Measurements from ENCODE around the gene XRCC4. TPM values are rescaled to one million over a fixed set of nuclear protein-coding genes. Genes with fewer than 3 reads are reported as not detected.

XRCC4 gene
- total and polyA plus RNA-seq, 2 of the 13 experiments (the other 11 are each of a cell fraction or from before 2014, with no cell fraction given): 2.8 to 12.6 TPM

- no peak overlapping the region for H3K4me3 ChIP-seq (replicated peaks in 1 of 3; ENCODE audit: insufficient read depth in 1 of 3, low read depth in 2 of 3, low read length in 3 of 3)
These were observed 121.8 kb downstream of the XRCC4 start for GRCh38 chr5:83199126-83199525.

GRCh38 chr5:83204651-83205050 is 127.3 kb downstream of the XRCC4 start:
- TF ChIP-seq ZNF780A (CRISPR knock-in tag; IDR thresholded peaks at IDR 0.05) (no peak), ZBTB34 (CRISPR knock-in tag; IDR thresholded peaks at IDR 0.05) (no peak), ZMYM3 (CRISPR knock-in tag; IDR thresholded peaks at IDR 0.05) (no peak), KLF16 (CRISPR knock-in tag; IDR thresholded peaks at IDR 0.05) (no peak), REPIN1 (CRISPR knock-in tag; IDR thresholded peaks at IDR 0.05; ENCODE audit: borderline replicate concordance, low read depth) (no peak), RNF2 (conservative IDR thresholded peaks at IDR 0.05; ENCODE audit: low read depth) (no peak), ZFP37 (CRISPR knock-in tag; IDR thresholded peaks at IDR 0.05; ENCODE audit: borderline replicate concordance) (no peak), MXI1 (IDR thresholded peaks at IDR 0.05; ENCODE audit: borderline replicate concordance, low read depth, low read length) (no peak), SYNCRIP (IDR thresholded peaks at IDR 0.05; ENCODE audit: insufficient read depth, low read depth, low read length) (no peak), BRCA1 (CRISPR knock-in tag; IDR thresholded peaks at IDR 0.05) (no peak), ZNF710 (CRISPR knock-in tag; IDR thresholded peaks at IDR 0.05; ENCODE audit: borderline replicate concordance) (no peak), ZNF616 (CRISPR knock-in tag; IDR thresholded peaks at IDR 0.05; ENCODE audit: low read depth) (no peak), RFX3 (CRISPR knock-in tag; IDR thresholded peaks at IDR 0.05) (no peak)
- in situ Hi-C loops (cut with HindIII; ENCODE audit: extremely low pct_ligation_motif_present, low pct_unique_long_range_greater_than_20kb) (no loop called here), intact Hi-C loops (cut with micrococcal nuclease; ENCODE audit: unreplicated experiment) (no loop called here)
- Histone ChIP-seq H2AFZ (ENCODE audit: low read length) (no peak overlapping the region), H3K9me3 (ENCODE audit: low read length) (no peaks in the 10 kb centered on the region), H3K27me3 (ENCODE audit: control insufficient read depth in 1 of 2, insufficient read depth in 2 of 2, low read length in 2 of 2) (no peaks in the 10 kb centered on the region; a peak in 1 of 5 replicates), H3K36me3 (replicated peaks in 1 of 2; ENCODE audit: control insufficient read depth in 1 of 2, insufficient read depth in 2 of 2, low read length in 2 of 2) (no peaks in the 10 kb centered on the region), H3K79me2 (ENCODE audit: insufficient read depth, low read length) (no peaks in the 10 kb centered on the region), H4K20me1 (ENCODE audit: insufficient read depth, low read length) (no peaks in the 10 kb centered on the region), H3K9ac (ENCODE audit: insufficient read depth, low read depth, low read length) (no peak overlapping the region), H3K4me2 (ENCODE audit: low read depth, low read length) (no peak overlapping the region), H3K4me3 (replicated peaks in 1 of 3; ENCODE audit: insufficient read depth in 1 of 3, low read depth in 2 of 3, low read length in 3 of 3) (no peak overlapping the region), H3K4me1 (ENCODE audit: insufficient read depth, low read length) (no peaks in the 10 kb centered on the region), H3K27ac (ENCODE audit: extremely low read length, insufficient read depth, low read length) (no peak overlapping the region)
- 92% methylated on average over 1 of the region's 1 CpG for WGBS (ENCODE audit: low lambda C conversion rate)
- FAIRE-seq (no peak), DNase-seq (ENCODE audit: low spot score) (no peak), ATAC-seq (no peak)
- ChIA-PET CTCF (ENCODE audit: low intra/inter-chr PET ratio, low total read pairs) (no interaction called here), POLR2A (no interaction called here)
- BruUV-seq (replicated peaks): no TSS peak

More at GRCh38 chr5:83199126-83199525, 121.8 kb downstream of the XRCC4 start:
- CTCF ChIA-PET (ENCODE audit: low intra/inter-chr PET ratio, low total read pairs): no interaction called here
- FAIRE-seq (no peak), ATAC-seq (no peak), DNase-seq (ENCODE audit: low spot score) (no peak)
- in situ Hi-C loops (cut with HindIII; ENCODE audit: extremely low pct_ligation_motif_present, low pct_unique_long_range_greater_than_20kb): no loop called here
- POLR2A ChIA-PET: no interaction called here
- no peaks in the 10 kb centered on the region for H3K36me3 ChIP-seq (replicated peaks in 1 of 2; ENCODE audit: control insufficient read depth in 1 of 2, insufficient read depth in 2 of 2, low read length in 2 of 2)
- intact Hi-C loops (cut with micrococcal nuclease; ENCODE audit: unreplicated experiment): no loop called here
- no peaks in the 10 kb centered on the region for H3K79me2 ChIP-seq (ENCODE audit: insufficient read depth, low read length)
- H4K20me1 ChIP-seq (ENCODE audit: insufficient read depth, low read length): no peaks in the 10 kb centered on the region
- no peak overlapping the region for H3K27ac ChIP-seq (ENCODE audit: extremely low read length, insufficient read depth, low read length)
- no peak overlapping the region for H2AFZ ChIP-seq (ENCODE audit: low read length)
- H3K4me1 ChIP-seq (ENCODE audit: insufficient read depth, low read length): no peaks in the 10 kb centered on the region
- TF ChIP-seq SP140L (CRISPR knock-in tag; IDR thresholded peaks at IDR 0.05; ENCODE audit: borderline replicate concordance) (no peak), ZNF850 (CRISPR knock-in tag; conservative IDR thresholded peaks at IDR 0.05) (no peak), MAZ (IDR thresholded peaks at IDR 0.05; ENCODE audit: borderline replicate concordance, low read depth, low read length) (no peak), MAZ (CRISPR knock-in tag; IDR thresholded peaks at IDR 0.05; ENCODE audit: low read depth) (no peak)
- no peak overlapping the region for H3K4me2 ChIP-seq (ENCODE audit: low read depth, low read length)
- BruUV-seq (replicated peaks): no TSS peak
- H3K27me3 ChIP-seq (ENCODE audit: control insufficient read depth in 1 of 2, insufficient read depth in 2 of 2, low read length in 2 of 2): no peaks in the 10 kb centered on the region
- H3K9me3 ChIP-seq (ENCODE audit: low read length): no peaks in the 10 kb centered on the region
- 86% methylated on average over 5 of the region's 5 CpGs for WGBS (ENCODE audit: low lambda C conversion rate)
- no peak overlapping the region for H3K9ac ChIP-seq (ENCODE audit: insufficient read depth, low read depth, low read length)
